ENCODE data around the gene ZMIZ1. TPM values are rescaled to one million over a fixed set of nuclear protein-coding genes. Genes with fewer than 3 reads are reported as not detected.

The ZMIZ1 gene
- total and polyA plus RNA-seq, 2 donors from 2014 or later: 14.2 to 97.6 TPM

GRCh38 chr10:79299397-79300241 is 230.9 kb downstream of the ZMIZ1 start:
- no peak overlapping the region for H3K4me3 ChIP-seq (ENCODE audit: low read length in 3 of 3)
- intact Hi-C loops (cut with DNase I): no loop called here
- H3K9me3 ChIP-seq (ENCODE audit: control insufficient read depth in 2 of 3, insufficient read depth in 1 of 3, low read length in 3 of 3): no peaks in the 10 kb centered on the region
- no peaks in the 10 kb centered on the region for H3K27me3 ChIP-seq (ENCODE audit: control insufficient read depth, insufficient read depth, low read length)
- no peaks in the 10 kb centered on the region for H3K4me1 ChIP-seq (ENCODE audit: control insufficient read depth in 2 of 3, insufficient read depth in 2 of 3, low read depth in 1 of 3, low read length in 3 of 3)
- DNase-seq (no peak), FAIRE-seq (no peak)
- no peak overlapping the region for H3K9ac ChIP-seq (ENCODE audit: low read length in 3 of 3)
- H3K36me3 ChIP-seq (ENCODE audit: control insufficient read depth in 2 of 3, insufficient read depth in 3 of 3, low read length in 3 of 3): peaks cover 0 to 85% (median 52%) of the 10 kb centered on the region in 3 donors
- TF ChIP-seq, protein P1, sequence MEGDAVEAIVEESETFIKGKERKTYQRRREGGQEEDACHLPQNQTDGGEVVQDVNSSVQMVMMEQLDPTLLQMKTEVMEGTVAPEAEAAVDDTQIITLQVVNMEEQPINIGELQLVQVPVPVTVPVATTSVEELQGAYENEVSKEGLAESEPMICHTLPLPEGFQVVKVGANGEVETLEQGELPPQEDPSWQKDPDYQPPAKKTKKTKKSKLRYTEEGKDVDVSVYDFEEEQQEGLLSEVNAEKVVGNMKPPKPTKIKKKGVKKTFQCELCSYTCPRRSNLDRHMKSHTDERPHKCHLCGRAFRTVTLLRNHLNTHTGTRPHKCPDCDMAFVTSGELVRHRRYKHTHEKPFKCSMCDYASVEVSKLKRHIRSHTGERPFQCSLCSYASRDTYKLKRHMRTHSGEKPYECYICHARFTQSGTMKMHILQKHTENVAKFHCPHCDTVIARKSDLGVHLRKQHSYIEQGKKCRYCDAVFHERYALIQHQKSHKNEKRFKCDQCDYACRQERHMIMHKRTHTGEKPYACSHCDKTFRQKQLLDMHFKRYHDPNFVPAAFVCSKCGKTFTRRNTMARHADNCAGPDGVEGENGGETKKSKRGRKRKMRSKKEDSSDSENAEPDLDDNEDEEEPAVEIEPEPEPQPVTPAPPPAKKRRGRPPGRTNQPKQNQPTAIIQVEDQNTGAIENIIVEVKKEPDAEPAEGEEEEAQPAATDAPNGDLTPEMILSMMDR (IDR thresholded peaks at IDR 0.05; ENCODE audit: borderline replicate concordance, extremely low read depth, insufficient read depth): no peak
- H3K27ac ChIP-seq (ENCODE audit: low read depth in 2 of 2, low read length in 2 of 2): no peak overlapping the region

- TF ChIP-seq, protein P1 (IDR thresholded peaks at IDR 0.05; ENCODE audit: borderline replicate concordance, extremely low read depth, insufficient read depth): no peak
- H3K9ac ChIP-seq (ENCODE audit: low read length in 3 of 3): no peak overlapping the region
- no peaks in the 10 kb centered on the region for H3K4me1 ChIP-seq (ENCODE audit: control insufficient read depth in 2 of 3, insufficient read depth in 2 of 3, low read depth in 1 of 3, low read length in 3 of 3)
- peaks cover 0 to 89% (median 53%) of the 10 kb centered on the region in 3 donors for H3K36me3 ChIP-seq (ENCODE audit: control insufficient read depth in 2 of 3, insufficient read depth in 3 of 3, low read length in 3 of 3)
- no peak overlapping the region for H3K27ac ChIP-seq (ENCODE audit: low read depth in 2 of 2, low read length in 2 of 2)
- H3K27me3 ChIP-seq (ENCODE audit: control insufficient read depth, insufficient read depth, low read length): no peaks in the 10 kb centered on the region
- intact Hi-C loops (cut with DNase I): no loop called here
- FAIRE-seq (no peak), DNase-seq (no peak)
- no peak overlapping the region for H3K4me3 ChIP-seq (ENCODE audit: low read length in 3 of 3)
- H3K9me3 ChIP-seq (ENCODE audit: control insufficient read depth in 2 of 3, insufficient read depth in 1 of 3, low read length in 3 of 3): no peaks in the 10 kb centered on the region
These were observed 231.9 kb downstream of the ZMIZ1 start for GRCh38 chr10:79300711-79301110.

DNA sequence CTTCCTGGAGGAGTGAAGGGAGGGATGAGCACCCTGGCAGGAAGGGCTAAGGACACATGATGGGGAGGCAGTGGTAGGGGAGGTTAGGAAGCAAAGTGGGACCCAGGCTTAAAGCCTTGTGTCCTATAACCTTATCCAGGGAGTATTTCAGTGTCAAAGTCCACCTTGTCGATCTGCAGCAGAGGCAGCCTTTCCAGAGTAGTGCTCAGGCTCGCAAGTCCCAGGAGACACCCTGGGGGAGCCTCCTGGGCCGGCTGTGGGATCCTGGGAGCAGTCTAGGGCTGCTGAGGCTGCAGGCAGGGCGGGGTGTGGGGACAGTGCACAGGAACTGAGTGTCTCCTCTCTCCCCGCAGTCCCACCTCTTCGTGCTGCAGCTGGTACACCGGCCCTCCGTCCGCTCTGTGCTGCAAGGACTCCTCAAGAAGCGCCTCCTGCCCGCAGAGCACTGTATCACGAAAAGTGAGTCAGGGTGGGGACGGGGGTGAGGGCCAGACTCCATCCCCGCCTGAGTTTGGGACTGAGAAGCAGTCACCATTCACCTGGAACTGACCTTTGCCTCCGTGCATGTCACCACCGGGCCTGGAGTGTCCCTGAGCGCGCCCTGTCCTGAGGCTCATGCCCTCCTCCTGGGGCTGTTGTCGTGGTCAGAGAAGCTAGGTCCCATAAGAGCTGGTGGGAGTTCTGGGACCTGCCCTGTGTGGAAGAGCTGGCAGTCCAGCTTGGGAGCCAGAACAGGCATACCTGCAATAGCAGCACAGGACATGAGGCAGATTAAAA is 233.2 kb downstream of the ZMIZ1 start:
- DNase-seq: no peak
- Histone ChIP-seq H3K27ac (ENCODE audit: low read depth in 2 of 2, low read length in 2 of 2) (no peak overlapping the region), H3K9me3 (ENCODE audit: control insufficient read depth in 2 of 3, insufficient read depth in 1 of 3, low read length in 3 of 3) (no peaks in the 10 kb centered on the region), H3K4me3 (ENCODE audit: low read length in 3 of 3) (no peak overlapping the region), H3K27me3 (ENCODE audit: control insufficient read depth, insufficient read depth, low read length) (no peaks in the 10 kb centered on the region), H3K36me3 (ENCODE audit: control insufficient read depth in 2 of 3, insufficient read depth in 3 of 3, low read length in 3 of 3) (peaks cover 0 to 90% (median 53%) of the 10 kb centered on the region in 3 donors), H3K9ac (ENCODE audit: low read length in 3 of 3) (no peak overlapping the region), H3K4me1 (ENCODE audit: control insufficient read depth in 2 of 3, insufficient read depth in 2 of 3, low read depth in 1 of 3, low read length in 3 of 3) (no peaks in the 10 kb centered on the region)
- TF ChIP-seq, protein P1 (IDR thresholded peaks at IDR 0.05; ENCODE audit: borderline replicate concordance, extremely low read depth, insufficient read depth): no peak
- intact Hi-C loops (cut with DNase I): no loop called here
- no peak for FAIRE-seq

Measured in kidney (tissue), 14 donors.